HepG2 (cell line): ENCODE data around the gene SMPD2. TPM values are rescaled to one million over a fixed set of nuclear protein-coding genes. Genes with fewer than 3 reads are reported as not detected.

Experiments
- NR2C2 ChIP-seq: sonication (generic); formaldehyde crosslinking; IDR thresholded peaks from 2 replicates; pipeline ENCODE4 v1.4.0; 2020; ENCODE audit warnings: missing genetic modification reagents, mild to moderate bottlenecking, moderate library complexity, borderline replicate concordance
- SKI ChIP-seq: fragments of 450-650 bp; IDR thresholded peaks from one replicate; pipeline ENCODE4 v1.6.1; 2018; ENCODE audit warnings: mild to moderate bottlenecking; ENCODE audit not compliant: partially characterized antibody
- SRSF4 ChIP-seq: fragments of 200-400 bp; formaldehyde crosslinking; IDR thresholded peaks from one replicate; pipeline ENCODE4 v1.6.1; 2018; ENCODE audit warnings: mild to moderate bottlenecking, low read depth, low read length, moderate library complexity; ENCODE audit not compliant: poor library complexity, severe bottlenecking
- TCF12 ChIP-seq, 2 experiments: fragments of 450-650 bp in 1 of 2; sonication (generic) in 1 of 2; formaldehyde crosslinking in 1 of 2; IDR thresholded peaks; 2 replicates each; pipeline versions ENCODE4 v1.6.1 to v1.8.0; 2017 to 2022; ENCODE audit warnings: antibody characterized with exemption in 1 of 2, mild to moderate bottlenecking in 1 of 2, missing genetic modification reagents in 1 of 2, moderate library complexity in 1 of 2
- TGIF2 ChIP-seq: IDR thresholded peaks from 2 replicates; pipeline ENCODE4 v1.6.1; 2016; ENCODE audit warnings: control low read depth, missing compliant biosample characterization
- ZFP37 ChIP-seq: sonication (generic); formaldehyde crosslinking; IDR thresholded peaks from 2 replicates; pipeline ENCODE4 v1.4.0; 2020; ENCODE audit warnings: missing genetic modification reagents, borderline replicate concordance
- ZNF10 ChIP-seq: sonication (generic); formaldehyde crosslinking; IDR thresholded peaks from 2 replicates; pipeline ENCODE4 v1.4.0; 2020; ENCODE audit warnings: mild to moderate bottlenecking, low read depth, missing genetic modification reagents, borderline replicate concordance
- ZNF30 ChIP-seq: sonication (generic); formaldehyde crosslinking; IDR thresholded peaks from 2 replicates; pipeline ENCODE4 v1.5.0; 2020; ENCODE audit warnings: mild to moderate bottlenecking, missing genetic modification reagents
- ZNF530 ChIP-seq: sonication (generic); formaldehyde crosslinking; IDR thresholded peaks from 2 replicates; pipeline ENCODE4 v1.5.0; 2020; ENCODE audit warnings: low read depth, mild to moderate bottlenecking, missing genetic modification reagents
- ZNF614 ChIP-seq: IDR thresholded peaks from 2 replicates; pipeline ENCODE4 v1.6.1; 2018; ENCODE audit warnings: missing biosample characterization, missing genetic modification reagents, inconsistent platforms, borderline replicate concordance
- polyA plus RNA-seq, 8 experiments: library from polyadenylated mRNA; depleted of rRNA in 3 of 8; stranded (reverse) in 7 of 8; unstranded in 1 of 8; fragments of >200 nt; fragmentation: Illumina TruSeq in 4 of 8; extraction: Trizol in 4 of 8; gene quantifications; 2 replicates each; pipeline versions ENCODE4 v1.2.1 to v1.2.3, GENCODE V29; 2011 to 2016; ENCODE audit warnings: low read depth in 4 of 8, missing spikeins in 1 of 8, mixed read lengths in 1 of 8; ENCODE audit not compliant: insufficient read depth in 1 of 8
- total RNA-seq, 5 experiments: library from RNA; depleted of rRNA; stranded (reverse); fragments of >200 nt; fragmentation: Illumina TruSeq; extraction: Trizol; gene quantifications; 2 replicates each; pipeline ENCODE4 v1.2.3, GENCODE V29; 2016; ENCODE audit warnings: low read depth in 1 of 5
- TF ChIP-seq, protein P1 (sequence below): sonication (generic); formaldehyde crosslinking; IDR thresholded peaks from 2 replicates; pipeline ENCODE4 v1.5.0; 2020; ENCODE audit warnings: mild to moderate bottlenecking, missing genetic modification reagents, borderline replicate concordance
- TF ChIP-seq, protein P2 (sequence below): sonication (generic); formaldehyde crosslinking; conservative IDR thresholded peaks from 2 replicates; pipeline ENCODE4 v1.8.0; 2022; ENCODE audit warnings: mild to moderate bottlenecking, moderate library complexity, missing genetic modification reagents
- TF ChIP-seq, protein P3 (sequence below): sonication (generic); formaldehyde crosslinking; IDR thresholded peaks from 2 replicates; pipeline ENCODE4 v1.4.0; 2020; ENCODE audit warnings: mild to moderate bottlenecking, missing genetic modification reagents
- TF ChIP-seq, protein P4 (sequence below): sonication (generic); formaldehyde crosslinking; IDR thresholded peaks from 2 replicates; pipeline ENCODE4 v1.4.0; 2020; ENCODE audit warnings: missing genetic modification reagents, mild to moderate bottlenecking, borderline replicate concordance
- TF ChIP-seq, protein P5 (sequence below): sonication (generic); formaldehyde crosslinking; IDR thresholded peaks from 2 replicates; pipeline ENCODE4 v1.8.1; 2023; ENCODE audit warnings: mild to moderate bottlenecking, moderate library complexity, missing genetic modification reagents

SMPD2 gene
- total and polyA plus RNA-seq, 2 of the 13 experiments (the other 11 are each of a cell fraction or from before 2014, with no cell fraction given): 5.9 to 10.6 TPM

DNA sequence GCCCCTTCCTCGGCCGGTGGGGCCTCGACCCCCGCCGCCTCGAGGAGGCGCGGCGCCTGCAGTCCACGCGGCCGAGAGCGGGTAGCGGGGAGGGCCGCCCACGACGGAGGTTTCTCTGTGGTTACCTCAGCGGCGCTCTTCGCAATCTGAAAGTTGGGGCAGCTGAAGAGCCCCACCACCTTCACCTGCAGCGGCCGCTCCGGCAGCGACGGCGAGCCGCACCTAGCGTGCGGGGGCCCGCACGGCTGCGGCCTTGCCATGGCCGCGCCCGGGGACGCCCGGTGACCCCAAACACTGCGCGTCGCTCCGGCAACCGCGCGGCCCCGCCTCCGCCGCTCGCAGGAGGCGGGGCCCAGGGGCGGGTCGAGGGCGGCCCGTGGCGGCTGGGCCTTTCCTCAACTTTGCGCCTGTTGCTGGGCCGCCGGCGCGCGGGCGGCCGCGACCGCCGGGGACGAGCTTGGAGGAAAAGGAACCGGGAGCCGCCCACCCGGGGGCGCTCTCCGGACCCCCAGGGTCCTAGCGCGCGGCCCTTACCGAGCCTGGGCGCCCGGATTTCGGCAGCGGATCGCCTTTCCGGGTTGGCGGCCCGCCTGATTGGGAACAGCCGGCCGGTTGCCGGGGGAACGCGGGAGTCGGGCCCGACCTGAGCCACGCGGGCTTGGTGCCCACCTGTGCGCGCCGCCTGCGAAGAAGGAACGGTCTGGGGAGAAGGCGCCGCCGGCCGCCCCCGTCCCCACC lies at the start of gene SMPD2, which contains the start of gene PPIL6 (continued):
- TF ChIP-seq TCF12 (IDR thresholded peaks at IDR 0.05): no peak
- TF ChIP-seq TCF12 (CRISPR knock-in tag; IDR thresholded peaks at IDR 0.05): no peak; the same call in 1 of the 2 replicates
- TF ChIP-seq SRSF4: no peak
- peak; percentile 56; the same call in 1 of the 2 replicates for TF ChIP-seq TGIF2 (CRISPR knock-in tag)
- peak; percentile 50 for TF ChIP-seq SKI
- TF ChIP-seq ZNF10: no peak
- TF ChIP-seq, protein P1, sequence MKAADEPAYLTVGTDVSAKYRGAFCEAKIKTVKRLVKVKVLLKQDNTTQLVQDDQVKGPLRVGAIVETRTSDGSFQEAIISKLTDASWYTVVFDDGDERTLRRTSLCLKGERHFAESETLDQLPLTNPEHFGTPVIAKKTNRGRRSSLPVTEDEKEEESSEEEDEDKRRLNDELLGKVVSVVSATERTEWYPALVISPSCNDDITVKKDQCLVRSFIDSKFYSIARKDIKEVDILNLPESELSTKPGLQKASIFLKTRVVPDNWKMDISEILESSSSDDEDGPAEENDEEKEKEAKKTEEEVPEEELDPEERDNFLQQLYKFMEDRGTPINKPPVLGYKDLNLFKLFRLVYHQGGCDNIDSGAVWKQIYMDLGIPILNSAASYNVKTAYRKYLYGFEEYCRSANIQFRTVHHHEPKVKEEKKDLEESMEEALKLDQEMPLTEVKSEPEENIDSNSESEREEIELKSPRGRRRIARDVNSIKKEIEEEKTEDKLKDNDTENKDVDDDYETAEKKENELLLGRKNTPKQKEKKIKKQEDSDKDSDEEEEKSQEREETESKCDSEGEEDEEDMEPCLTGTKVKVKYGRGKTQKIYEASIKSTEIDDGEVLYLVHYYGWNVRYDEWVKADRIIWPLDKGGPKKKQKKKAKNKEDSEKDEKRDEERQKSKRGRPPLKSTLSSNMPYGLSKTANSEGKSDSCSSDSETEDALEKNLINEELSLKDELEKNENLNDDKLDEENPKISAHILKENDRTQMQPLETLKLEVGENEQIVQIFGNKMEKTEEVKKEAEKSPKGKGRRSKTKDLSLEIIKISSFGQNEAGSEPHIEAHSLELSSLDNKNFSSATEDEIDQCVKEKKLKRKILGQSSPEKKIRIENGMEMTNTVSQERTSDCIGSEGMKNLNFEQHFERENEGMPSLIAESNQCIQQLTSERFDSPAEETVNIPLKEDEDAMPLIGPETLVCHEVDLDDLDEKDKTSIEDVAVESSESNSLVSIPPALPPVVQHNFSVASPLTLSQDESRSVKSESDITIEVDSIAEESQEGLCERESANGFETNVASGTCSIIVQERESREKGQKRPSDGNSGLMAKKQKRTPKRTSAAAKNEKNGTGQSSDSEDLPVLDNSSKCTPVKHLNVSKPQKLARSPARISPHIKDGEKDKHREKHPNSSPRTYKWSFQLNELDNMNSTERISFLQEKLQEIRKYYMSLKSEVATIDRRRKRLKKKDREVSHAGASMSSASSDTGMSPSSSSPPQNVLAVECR (CRISPR knock-in tag): peak; percentile 80
- 0 out of 2 replicates have a peak, but pooled peaks have one; percentile 60 for TF ChIP-seq ZFP37
- TF ChIP-seq, protein P2, sequence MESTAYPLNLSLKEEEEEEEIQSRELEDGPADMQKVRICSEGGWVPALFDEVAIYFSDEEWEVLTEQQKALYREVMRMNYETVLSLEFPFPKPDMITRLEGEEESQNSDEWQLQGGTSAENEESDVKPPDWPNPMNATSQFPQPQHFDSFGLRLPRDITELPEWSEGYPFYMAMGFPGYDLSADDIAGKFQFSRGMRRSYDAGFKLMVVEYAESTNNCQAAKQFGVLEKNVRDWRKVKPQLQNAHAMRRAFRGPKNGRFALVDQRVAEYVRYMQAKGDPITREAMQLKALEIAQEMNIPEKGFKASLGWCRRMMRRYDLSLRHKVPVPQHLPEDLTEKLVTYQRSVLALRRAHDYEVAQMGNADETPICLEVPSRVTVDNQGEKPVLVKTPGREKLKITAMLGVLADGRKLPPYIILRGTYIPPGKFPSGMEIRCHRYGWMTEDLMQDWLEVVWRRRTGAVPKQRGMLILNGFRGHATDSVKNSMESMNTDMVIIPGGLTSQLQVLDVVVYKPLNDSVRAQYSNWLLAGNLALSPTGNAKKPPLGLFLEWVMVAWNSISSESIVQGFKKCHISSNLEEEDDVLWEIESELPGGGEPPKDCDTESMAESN (CRISPR knock-in tag): 0 out of 2 replicates have a peak, but pooled peaks have one; percentile 61
- peak; percentile 93; the same call in 1 of the 2 replicates for TF ChIP-seq ZNF30 (CRISPR knock-in tag)
- TF ChIP-seq, protein P3, sequence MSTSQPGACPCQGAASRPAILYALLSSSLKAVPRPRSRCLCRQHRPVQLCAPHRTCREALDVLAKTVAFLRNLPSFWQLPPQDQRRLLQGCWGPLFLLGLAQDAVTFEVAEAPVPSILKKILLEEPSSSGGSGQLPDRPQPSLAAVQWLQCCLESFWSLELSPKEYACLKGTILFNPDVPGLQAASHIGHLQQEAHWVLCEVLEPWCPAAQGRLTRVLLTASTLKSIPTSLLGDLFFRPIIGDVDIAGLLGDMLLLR: peak; percentile 56; the same call in 1 of the 2 replicates
- TF ChIP-seq ZNF530 (CRISPR knock-in tag): no peak
- TF ChIP-seq, protein P4, sequence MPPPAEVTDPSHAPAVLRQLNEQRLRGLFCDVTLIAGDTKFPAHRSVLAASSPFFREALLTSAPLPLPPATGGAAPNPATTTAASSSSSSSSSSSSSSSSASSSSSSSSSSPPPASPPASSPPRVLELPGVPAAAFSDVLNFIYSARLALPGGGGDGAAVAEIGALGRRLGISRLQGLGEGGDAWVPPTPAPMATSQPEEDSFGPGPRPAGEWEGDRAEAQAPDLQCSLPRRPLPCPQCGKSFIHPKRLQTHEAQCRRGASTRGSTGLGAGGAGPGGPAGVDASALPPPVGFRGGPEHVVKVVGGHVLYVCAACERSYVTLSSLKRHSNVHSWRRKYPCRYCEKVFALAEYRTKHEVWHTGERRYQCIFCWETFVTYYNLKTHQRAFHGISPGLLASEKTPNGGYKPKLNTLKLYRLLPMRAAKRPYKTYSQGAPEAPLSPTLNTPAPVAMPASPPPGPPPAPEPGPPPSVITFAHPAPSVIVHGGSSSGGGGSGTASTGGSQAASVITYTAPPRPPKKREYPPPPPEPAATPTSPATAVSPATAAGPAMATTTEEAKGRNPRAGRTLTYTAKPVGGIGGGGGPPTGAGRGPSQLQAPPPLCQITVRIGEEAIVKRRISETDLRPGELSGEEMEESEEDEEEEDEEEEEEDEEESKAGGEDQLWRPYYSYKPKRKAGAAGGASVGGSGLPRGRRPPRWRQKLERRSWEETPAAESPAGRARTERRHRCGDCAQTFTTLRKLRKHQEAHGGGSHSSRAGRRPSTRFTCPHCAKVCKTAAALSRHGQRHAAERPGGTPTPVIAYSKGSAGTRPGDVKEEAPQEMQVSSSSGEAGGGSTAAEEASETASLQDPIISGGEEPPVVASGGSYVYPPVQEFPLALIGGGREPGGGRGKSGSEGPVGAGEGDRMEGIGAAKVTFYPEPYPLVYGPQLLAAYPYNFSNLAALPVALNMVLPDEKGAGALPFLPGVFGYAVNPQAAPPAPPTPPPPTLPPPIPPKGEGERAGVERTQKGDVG (CRISPR knock-in tag): no peak
- TF ChIP-seq ZNF614 (CRISPR knock-in tag): 0 out of 2 replicates have a peak, but pooled peaks have one; percentile 16
- peak; percentile 88 for TF ChIP-seq NR2C2
- TF ChIP-seq, protein P5, sequence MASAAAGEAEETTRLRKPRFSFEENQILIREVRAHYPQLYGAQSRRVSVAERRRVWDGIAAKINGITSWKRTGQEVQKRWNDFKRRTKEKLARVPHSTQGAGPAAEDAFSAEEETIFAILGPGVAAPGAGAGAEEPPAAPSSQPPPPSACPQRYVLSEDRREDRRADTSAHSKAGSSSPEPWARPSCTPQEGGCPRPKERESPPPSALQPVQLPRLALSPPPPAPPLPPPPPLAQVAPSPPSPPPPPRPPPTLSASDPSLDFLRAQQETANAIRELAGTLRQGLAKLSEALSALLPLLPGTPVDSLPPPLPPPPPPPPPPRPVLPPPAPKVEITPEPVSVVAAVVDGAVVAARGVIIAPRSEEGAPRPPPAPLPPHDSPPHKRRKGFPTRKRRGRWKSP (CRISPR knock-in tag): peak; percentile 27; the same call in 1 of the 2 replicates
